ENCODE results near the gene ZNG1F. TPM values are rescaled to one million over a fixed set of nuclear protein-coding genes. Genes with fewer than 3 reads are reported as not detected.
"Not testable (repeated sequence)": the region's sequence is repeated elsewhere in the genome, so short reads cannot be mapped to it uniquely, and the experiment has no call there.

ZNG1F gene
- 3.5 and 4.4 TPM in 2 replicates for total RNA-seq (2014; rRNA removed; shearing (Covaris generic))

DNA sequence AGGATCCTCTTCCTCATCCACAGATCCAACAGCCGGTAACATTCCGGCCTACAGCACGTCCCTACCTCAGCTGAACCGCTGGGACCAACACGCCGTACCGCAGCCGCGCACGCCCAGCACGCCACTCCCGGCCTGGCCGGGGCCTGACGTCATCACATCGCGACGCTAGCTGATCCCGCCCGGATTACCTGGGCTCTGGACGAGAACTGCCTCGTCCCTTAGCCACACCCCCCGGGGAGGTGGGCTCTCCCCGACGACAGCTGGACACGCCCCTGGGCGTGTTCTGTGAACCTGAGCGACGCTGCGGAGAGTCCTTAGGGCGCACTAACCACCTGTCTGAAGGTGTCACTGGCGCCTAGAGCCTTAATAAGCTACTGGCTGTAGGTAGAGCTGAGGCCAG lies at the start of gene ZNG1F:
Gene ZNG1F, minus strand, starts transcription at position 101 of the 400 bp plus-strand sequence. Its CDS starts 59 bp downstream, at position 42.
- not testable (repeated sequence) for DNase-seq (ENCODE audit: low read depth)

- not testable (repeated sequence) for DNase-seq (ENCODE audit: low read depth)
Observed at GRCh38 chr9:41237110-41237749, 48.1 kb upstream of the ZNG1F start.

DNA sequence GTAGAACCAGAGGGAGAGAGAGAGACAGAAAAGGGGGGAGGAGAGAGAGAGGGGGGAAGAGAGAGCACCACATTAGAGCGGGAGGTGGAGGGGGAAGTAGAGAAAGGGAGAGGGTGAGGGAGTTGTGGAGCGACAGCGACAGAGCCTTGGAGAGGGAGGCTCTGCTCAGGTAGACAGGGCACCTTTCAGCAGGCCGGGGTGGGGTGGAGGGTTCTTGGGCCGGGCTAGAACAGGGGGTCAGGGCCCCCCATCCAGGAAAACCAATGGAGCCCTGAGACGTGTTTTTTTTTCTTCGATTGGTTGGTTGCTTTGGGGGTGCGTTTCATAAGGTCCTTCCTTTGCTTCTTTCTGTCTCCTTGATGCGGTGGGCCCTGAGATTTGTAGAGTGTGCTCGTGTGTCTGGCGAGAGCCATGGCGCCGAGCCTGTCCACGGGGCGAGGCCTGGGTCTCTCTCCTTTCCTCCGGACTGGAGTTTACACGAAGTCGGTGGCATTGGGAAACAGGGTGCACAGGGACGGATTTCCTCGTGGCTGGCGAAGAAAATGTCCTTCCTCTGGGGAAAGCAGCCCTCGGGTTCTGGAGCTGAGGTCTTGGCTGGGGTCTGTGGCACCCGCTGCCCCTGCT lies 47.5 kb upstream of the ZNG1F start:
- DNase-seq (ENCODE audit: low read depth) = not testable (repeated sequence)

DNA sequence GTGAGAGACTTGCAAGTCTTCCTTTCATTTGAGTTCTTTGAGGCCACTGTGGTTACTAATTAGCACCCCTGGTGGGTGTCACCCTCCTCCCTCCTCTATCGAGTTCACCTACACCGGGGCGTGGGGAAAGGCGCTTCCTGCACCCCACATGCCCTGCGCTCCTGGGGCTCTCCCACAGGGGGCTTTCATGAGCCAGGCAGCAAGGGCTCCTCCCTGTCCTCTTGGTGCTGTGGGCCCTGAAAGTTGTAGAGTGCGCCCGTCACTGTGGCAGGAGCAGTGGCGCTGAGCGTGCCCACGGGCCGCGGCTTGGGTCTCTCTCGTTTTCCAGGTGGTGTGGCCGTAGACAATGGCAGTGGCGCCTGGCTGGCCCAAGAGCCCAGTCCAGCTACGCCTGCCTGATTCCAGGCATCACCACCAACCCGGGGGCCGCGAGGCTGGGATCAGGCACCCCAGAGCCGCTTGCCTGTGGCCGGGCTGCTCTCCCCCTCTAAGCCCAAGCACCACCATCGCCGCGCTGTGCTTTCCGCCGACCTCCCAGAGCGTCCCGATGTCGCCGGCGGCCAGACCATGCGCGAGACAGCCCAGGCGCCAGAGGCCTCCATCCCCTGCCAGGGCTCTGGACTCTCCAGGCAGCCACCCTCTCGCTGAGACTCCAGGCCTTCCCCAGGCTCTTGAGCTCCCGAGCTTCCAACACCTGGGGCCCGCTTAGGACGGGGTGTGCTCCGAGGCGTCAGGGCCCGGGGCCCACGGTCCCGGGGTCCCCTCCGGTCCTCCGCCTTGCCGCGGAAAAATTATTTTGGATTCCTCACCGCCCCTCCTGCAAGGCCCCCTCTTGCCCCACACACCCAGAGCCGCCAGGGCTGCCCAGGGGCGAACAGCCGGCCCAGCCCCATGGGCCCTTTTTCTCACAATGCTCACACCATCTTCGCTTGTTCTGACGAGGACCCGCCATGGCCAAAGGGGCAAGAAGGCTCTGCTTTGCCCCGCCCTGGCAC lies 46.0 kb upstream of the ZNG1F start:
- not testable (repeated sequence) for DNase-seq (ENCODE audit: low read depth)

DNA sequence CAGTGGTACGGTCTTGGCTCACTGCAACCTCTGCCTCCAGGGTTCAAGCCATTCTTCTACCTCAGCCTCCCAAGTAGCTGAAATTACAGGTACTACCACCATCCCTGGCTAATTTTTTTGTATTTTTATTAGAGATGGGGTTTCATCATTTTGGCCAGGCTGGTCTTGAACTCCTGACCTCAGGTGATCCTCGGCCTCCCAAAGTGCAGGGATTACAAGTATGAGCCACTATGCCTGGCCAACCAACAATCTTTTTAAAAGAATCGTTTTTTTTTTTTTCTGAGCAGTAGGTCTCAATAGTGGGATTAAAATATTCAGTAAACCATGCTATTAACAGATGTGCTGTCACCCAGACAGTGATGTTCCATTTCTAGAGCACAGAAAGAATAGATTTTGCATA lies 45.1 kb upstream of the ZNG1F start:
- not testable (repeated sequence) for DNase-seq (ENCODE audit: low read depth)

DNA sequence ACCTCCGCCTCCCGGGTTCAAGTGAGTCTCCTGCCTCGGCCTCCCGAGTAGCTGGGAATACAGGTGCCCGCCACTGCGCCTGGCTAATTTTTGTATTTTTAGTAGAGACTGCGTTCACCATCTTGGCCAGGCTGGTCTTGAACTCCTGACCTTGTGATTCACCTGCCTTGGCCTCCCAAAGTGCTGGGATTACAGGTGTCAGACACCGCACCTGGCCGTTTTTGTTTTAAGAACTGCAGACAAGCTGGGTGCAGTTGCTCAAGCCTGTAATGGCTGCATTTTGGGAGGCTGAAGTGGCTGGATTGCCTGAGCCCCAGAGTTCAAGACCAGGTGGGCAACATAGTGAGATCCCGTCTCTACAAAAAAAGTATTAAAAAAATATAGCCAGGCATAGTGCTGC lies 43.2 kb upstream of the ZNG1F start:
- not testable (repeated sequence) for DNase-seq (ENCODE audit: low read depth)

DNA sequence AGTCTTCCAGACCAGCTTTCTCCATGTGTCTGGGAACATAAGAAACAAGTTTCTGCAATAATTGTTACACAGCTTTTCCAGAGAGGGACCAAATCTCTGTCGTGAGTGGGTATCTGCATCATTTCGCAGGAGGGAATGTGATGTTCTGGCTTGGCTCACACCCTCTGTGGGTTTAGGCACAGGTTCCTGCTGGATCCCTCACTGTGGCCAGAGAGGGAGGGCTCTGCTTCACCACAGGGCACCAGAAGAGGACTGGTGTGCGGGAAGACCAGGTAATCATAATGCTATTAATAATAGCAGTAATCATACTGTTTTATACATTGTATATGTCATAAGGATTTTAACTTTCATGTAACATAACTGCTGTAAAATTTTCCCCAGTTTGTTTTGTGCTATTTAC lies 41.3 kb upstream of the ZNG1F start:
- DNase-seq (ENCODE audit: low read depth) = not testable (repeated sequence)

- DNase-seq (ENCODE audit: low read depth) = peak; percentile 19
Observed at GRCh38 chr9:41229408-41230401, 40.6 kb upstream of the ZNG1F start.

- not testable (repeated sequence) for DNase-seq (ENCODE audit: low read depth)
Observed at GRCh38 chr9:41219831-41220230, 30.7 kb upstream of the ZNG1F start.

GRCh38 chr9:41188439-41188838 lies 678 bp downstream of the ZNG1F start:
- not testable (repeated sequence) for DNase-seq (ENCODE audit: low read depth)

DNA sequence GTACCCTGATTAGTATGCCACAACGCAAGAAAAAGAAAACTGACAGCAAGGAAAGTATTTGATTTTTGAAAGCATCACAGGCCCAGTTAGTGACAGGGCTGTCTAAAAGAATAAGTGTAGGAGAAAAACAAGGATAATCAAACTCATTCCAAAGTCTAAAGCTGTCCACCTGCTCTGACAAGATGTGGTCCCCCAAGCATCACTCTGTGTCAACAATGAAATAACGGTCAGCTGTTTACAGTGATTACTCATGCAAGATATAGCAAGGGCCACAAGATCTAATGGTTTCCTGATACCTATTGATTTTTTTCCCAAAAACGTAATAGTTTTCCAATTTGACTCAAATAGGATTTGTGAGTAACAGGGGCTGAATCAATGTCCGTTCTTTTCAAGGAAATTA lies 14.1 kb downstream of the ZNG1F start:
- not testable (repeated sequence) for DNase-seq (ENCODE audit: low read depth)

GRCh38 chr9:41150116-41150515 lies 39.0 kb downstream of the ZNG1F start:
- not testable (repeated sequence) for DNase-seq (ENCODE audit: low read depth)

GRCh38 chr9:41141878-41142277 lies 47.2 kb downstream of the ZNG1F start:
- not testable (repeated sequence) for DNase-seq (ENCODE audit: low read depth)

- DNase-seq (ENCODE audit: low read depth) = not testable (repeated sequence)
Observed at GRCh38 chr9:41128581-41128980, 60.5 kb downstream of the ZNG1F start, which contains the start of gene FOXD4L6. Gene FOXD4L6, minus strand, starts transcription at chr9:41128681. Its CDS starts 298 bp downstream, at chr9:41128383.

DNA sequence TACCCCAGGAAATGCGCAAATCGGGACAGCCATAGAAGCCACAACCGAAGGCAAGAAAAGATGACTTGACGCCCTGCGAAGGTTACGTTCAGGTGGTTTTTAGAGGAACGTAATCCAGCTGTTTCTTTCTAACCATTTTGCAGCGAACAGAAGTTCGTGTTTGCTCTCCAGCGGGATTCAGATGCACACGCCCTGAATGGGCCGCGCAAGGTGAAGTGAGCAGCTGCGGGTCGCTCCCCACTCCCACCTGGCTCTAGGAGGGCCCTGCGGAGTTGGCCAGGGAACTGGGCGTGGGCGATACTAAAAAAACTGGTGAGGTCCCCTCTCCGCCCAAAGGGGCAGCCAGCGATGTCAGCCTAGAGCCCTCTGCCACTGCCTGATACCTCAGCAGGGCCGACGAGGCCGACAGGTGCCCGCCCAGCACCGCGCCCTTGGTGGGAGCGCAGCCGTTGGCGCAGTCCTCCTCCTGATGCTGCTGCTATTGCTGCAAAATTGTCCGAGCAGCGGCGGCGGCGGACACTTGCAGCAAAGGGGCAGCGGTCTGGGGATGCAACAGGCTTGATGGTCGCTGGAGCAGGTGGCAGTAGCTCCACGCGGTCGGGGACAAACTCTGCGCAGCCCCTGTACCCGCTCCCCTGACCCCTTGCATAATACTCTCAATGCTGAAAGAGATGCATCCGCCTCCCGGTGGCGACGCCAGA lies 62.2 kb downstream of the ZNG1F start:
- DNase-seq (ENCODE audit: low read depth) = not testable (repeated sequence)

DNA sequence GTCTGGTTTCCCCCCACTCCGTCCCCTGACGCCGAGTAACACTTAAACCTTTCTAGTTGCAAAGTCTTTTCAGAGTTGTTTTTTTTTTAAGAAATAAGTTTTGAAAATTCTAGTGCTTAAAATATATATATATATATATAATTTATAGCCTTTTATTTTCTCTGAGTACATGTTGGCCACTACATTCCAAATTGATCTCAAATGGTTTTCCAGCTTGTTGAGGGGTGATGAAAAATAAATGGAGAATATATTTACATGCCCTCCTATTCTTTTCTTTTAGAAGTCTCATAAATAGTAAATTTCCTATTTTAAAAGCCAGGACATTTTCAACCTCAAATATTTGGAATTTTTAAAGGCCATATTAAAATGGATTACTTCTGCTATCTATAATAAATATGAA lies 63.2 kb downstream of the ZNG1F start:
- not testable (repeated sequence) for DNase-seq (ENCODE audit: low read depth)

DNA sequence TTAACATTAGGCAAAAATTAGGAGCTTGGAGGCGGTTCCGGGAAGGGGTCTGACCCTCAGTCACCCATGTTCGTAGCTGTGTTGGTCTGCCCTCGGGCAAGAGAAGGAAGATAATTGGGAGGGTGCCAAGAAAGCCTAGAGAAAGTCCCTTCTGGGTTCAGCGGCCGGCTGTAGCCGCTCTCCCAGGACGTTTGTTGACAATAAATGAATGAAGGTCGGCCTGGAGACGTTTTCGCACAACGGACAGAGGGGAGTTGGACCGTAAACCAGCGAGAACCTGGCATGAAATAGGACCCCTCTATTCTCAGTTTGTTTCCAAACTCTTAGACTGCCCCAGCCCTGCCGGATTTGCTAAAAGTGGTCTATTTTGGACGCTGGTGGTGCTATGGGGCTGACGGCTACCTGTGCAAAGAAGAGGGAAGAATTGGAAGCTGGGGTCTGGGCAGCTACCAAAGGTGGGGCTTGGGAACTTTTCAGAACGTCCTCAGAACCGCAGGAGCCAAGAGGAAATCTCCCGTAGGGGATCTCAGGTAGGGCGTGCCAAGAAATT lies 63.9 kb downstream of the ZNG1F start:
- DNase-seq (ENCODE audit: low read depth) = not testable (repeated sequence)

DNA sequence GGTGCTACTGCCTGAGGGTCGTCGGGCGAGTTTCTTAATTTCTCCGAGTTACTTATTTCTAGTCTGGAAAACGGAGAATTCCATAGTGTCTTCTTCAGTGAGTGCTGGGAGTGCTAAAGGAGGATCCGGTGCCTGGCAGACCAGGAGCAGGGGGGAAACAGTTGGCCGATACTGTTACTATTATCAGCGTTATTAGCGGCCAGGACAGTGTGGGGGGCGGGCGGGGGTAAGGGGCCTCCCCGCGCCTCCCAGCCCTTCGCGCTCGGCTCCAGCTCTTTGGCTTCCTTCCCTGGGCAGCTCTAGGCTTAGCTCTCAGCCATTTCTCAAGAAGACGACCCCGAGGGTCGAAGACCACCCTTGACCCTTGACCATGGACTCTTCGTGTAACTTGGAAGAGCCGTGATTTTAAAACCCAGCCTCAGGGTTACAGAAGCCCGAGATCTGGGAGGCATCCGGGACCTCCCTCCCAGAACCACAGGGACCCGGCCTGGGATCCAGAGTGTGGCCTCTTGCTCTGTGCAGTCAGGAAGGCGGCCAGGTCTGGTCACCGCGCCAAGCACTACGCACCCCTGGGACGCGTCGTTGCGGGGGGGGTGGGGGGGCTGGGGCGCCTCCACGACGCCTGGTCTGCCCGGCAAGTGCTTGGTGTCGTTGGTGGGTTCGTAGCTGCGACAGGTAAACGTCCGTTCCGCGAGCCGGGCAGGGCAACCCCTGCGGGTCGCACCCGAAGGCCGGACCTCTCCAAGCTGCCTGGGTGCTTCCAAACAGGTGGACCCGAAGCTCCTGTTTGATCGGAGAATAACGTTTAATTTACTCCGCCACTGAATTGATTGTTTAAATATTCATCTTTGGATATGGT lies 64.6 kb downstream of the ZNG1F start:
- not testable (repeated sequence) for DNase-seq (ENCODE audit: low read depth)

DNA sequence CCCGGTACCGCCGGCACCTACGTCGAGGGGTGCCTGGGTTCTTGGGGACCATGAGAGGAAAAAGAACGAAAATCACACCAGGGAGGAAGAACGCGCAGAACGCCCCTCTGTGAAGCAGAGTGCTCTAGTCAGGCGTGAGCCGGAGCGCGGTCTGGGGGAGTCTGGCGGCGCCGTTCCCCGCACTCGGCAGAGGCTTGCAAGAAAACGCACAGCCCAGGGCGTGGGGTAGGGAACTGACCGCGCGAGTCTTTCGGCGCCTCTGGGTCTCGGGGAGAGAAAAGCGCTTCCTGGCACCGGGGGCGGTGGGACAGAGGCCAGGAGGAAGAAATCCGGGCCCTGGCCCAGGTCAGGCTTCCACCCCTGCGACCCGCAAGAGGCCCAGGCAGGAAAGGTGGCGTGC lies 65.3 kb downstream of the ZNG1F start:
- DNase-seq (ENCODE audit: low read depth) = not testable (repeated sequence)
